Measurements from ENCODE around the gene IL32. TPM values are rescaled to one million over a fixed set of nuclear protein-coding genes. Genes with fewer than 3 reads are reported as not detected.

Gene IL32
- total RNA-seq, 1 donor from 2014 or later: 621 TPM

GRCh38 chr16:3118204-3118790, 52.9 kb downstream of the IL32 start:
- no peak for DNase-seq (ENCODE audit: low read depth)
- TF ChIP-seq CTCF (IDR thresholded peaks at IDR 0.05; ENCODE audit: insufficient read depth, low read length, poor library complexity, severe bottlenecking): no peak

GRCh38 chr16:3118846-3119245, 53.4 kb downstream of the IL32 start:
- Histone ChIP-seq H3K36me3 (ENCODE audit: control insufficient read depth, insufficient read depth, low read length) (peaks cover 2% of the 10 kb centered on the region), H3K27me3 (ENCODE audit: control insufficient read depth, insufficient read depth, low read length) (no peaks in the 10 kb centered on the region), H3K4me3 (ENCODE audit: low read depth, low read length) (no peak overlapping the region)
- no peak for TF ChIP-seq CTCF (IDR thresholded peaks at IDR 0.05; ENCODE audit: insufficient read depth, low read length, poor library complexity, severe bottlenecking)
- DNase-seq (ENCODE audit: low read depth): no peak

More at GRCh38 chr16:3118204-3118790, 52.9 kb downstream of the IL32 start:
- Histone ChIP-seq H3K27me3 (ENCODE audit: control insufficient read depth, insufficient read depth, low read length) (no peaks in the 10 kb centered on the region), H3K36me3 (ENCODE audit: control insufficient read depth, insufficient read depth, low read length) (peaks cover 2% of the 10 kb centered on the region), H3K4me3 (ENCODE audit: low read depth, low read length) (no peak overlapping the region)

Other genes starting within 250 kb of the IL32 start
- gene PRSS21, start 248.4 kb upstream of the IL32 start, total RNA-seq: 0.29 and 3.0 TPM in 2 replicates
- gene ZG16B, start 235.3 kb upstream of the IL32 start, total RNA-seq: 1.1 and 2.8 TPM in 2 replicates
- 71.8 and 76.0 TPM in 2 replicates for gene PRSS22, start 207.5 kb upstream of the IL32 start, total RNA-seq
- gene FLYWCH2, start 182.4 kb upstream of the IL32 start, total RNA-seq: 58.6 and 69.5 TPM in 2 replicates
- 48.4 and 66.1 TPM in 2 replicates for gene FLYWCH1, start 153.7 kb upstream of the IL32 start, total RNA-seq
- gene KREMEN2, start 101.4 kb upstream of the IL32 start, total RNA-seq: 0.04 and 1.3 TPM in 2 replicates
- gene PAQR4, start 96.3 kb upstream of the IL32 start, total RNA-seq: 14.2 and 15.2 TPM in 2 replicates
- 5.1 and 6.1 TPM in 2 replicates for gene PKMYT1, start 85.2 kb upstream of the IL32 start, total RNA-seq
- 1.0 and 3.1 TPM in 2 replicates for gene CLDN9, start 52.7 kb upstream of the IL32 start, total RNA-seq
- 319 and 359 TPM in 2 replicates for gene CLDN6, start 47.5 kb upstream of the IL32 start, total RNA-seq
- gene TNFRSF12A, start 45.3 kb upstream of the IL32 start, total RNA-seq: 572 and 754 TPM in 2 replicates
- gene HCFC1R1, start 41.7 kb upstream of the IL32 start, total RNA-seq: 10.2 and 18.4 TPM in 2 replicates
- gene THOC6, start 41.6 kb upstream of the IL32 start, total RNA-seq: 12.2 and 17.0 TPM in 2 replicates
- 6.9 and 9.2 TPM in 2 replicates for gene BICDL2, start 28.7 kb upstream of the IL32 start, total RNA-seq
- 0.17 TPM in 1 of 2 replicates, not detected in the other for gene MMP25, start 19.1 kb upstream of the IL32 start, total RNA-seq
- gene ZSCAN10, start 33.7 kb downstream of the IL32 start, total RNA-seq: not detected in 2 replicates
- gene ZNF205, start 46.9 kb downstream of the IL32 start, total RNA-seq: 25.1 and 27.9 TPM in 2 replicates
- 13.7 and 16.6 TPM in 2 replicates for gene ZNF213, start 69.4 kb downstream of the IL32 start, total RNA-seq
- not detected in 2 replicates for gene OR1F1, start 122.6 kb downstream of the IL32 start, total RNA-seq
- 5.0 and 7.9 TPM in 2 replicates for gene ZNF200, start 169.5 kb downstream of the IL32 start, total RNA-seq
- 0.14 and 0.21 TPM in 2 replicates for gene MEFV, start 191.0 kb downstream of the IL32 start, total RNA-seq
- gene ZNF263, start 217.9 kb downstream of the IL32 start, total RNA-seq: 42.1 and 44.5 TPM in 2 replicates
- gene TIGD7, start 239.8 kb downstream of the IL32 start, total RNA-seq: 3.1 and 3.4 TPM in 2 replicates
- 17.8 and 19.5 TPM in 2 replicates for gene ZNF75A, start 239.9 kb downstream of the IL32 start, total RNA-seq

Measured in kidney epithelial cell (primary cell).